Measurements from ENCODE around the gene REN.

Gene REN

GRCh38 chr1:204152310-204153044 is 13.7 kb downstream of the REN start:
- no peak for DNase-seq

GRCh38 chr1:204151552-204152309 is 14.4 kb downstream of the REN start, which contains the start of gene ETNK2:
TSS of gene ETNK2 (minus strand) at chr1:204152044. CDS start at chr1:204151852, 192 bp downstream.
- peak in 2 of 4 experiments; percentile 29 to 30 for DNase-seq

- no peak for DNase-seq
Measured at GRCh38 chr1:204150702-204151551, 15.2 kb downstream of the REN start.

GRCh38 chr1:204149635-204150565 is 16.2 kb downstream of the REN start:
- no peak for DNase-seq

GRCh38 chr1:204149107-204149506 is 17.0 kb downstream of the REN start:
- no peak for DNase-seq

- DNase-seq: no peak
Measured at GRCh38 chr1:204147406-204148383, 18.4 kb downstream of the REN start.

- no peak for DNase-seq
Measured at GRCh38 chr1:204146965-204147364, 19.2 kb downstream of the REN start.

- no peak for DNase-seq
Measured at GRCh38 chr1:204146309-204146708, 19.8 kb downstream of the REN start.

GRCh38 chr1:204145033-204145504 is 21.1 kb downstream of the REN start:
- no peak for DNase-seq

- DNase-seq: no peak
Measured at GRCh38 chr1:204143276-204144041, 22.7 kb downstream of the REN start.

- no peak for DNase-seq
Measured at GRCh38 chr1:204142032-204142974, 23.8 kb downstream of the REN start.

GRCh38 chr1:204141131-204141530 is 25.0 kb downstream of the REN start:
- no peak for DNase-seq

GRCh38 chr1:204139952-204140351 is 26.2 kb downstream of the REN start:
- no peak for DNase-seq

GRCh38 chr1:204139088-204139487 is 27.0 kb downstream of the REN start:
- DNase-seq: no peak

GRCh38 chr1:204136814-204137213 is 29.3 kb downstream of the REN start:
- no peak for DNase-seq

- no peak for DNase-seq
Measured at GRCh38 chr1:204134103-204134502, 32.0 kb downstream of the REN start.

GRCh38 chr1:204132718-204133117 is 33.4 kb downstream of the REN start:
- no peak for DNase-seq

- DNase-seq: no peak
Measured at GRCh38 chr1:204131978-204132377, 34.2 kb downstream of the REN start.

All from activated CD4-positive, CD25-positive, alpha-beta regulatory T cell (primary cell).